ENCODE data around the gene UNC5C.

UNC5C gene

GRCh38 chr4:95472534-95472933 lies 76.2 kb downstream of the UNC5C start:
- Histone ChIP-seq H3K36me3 (ENCODE audit: control insufficient read depth in 1 of 2, insufficient read depth in 2 of 2, low read length in 2 of 2) (no peaks in the 10 kb centered on the region), H3K4me1 (ENCODE audit: control insufficient read depth in 1 of 2, insufficient read depth in 2 of 2, low read length in 2 of 2) (no peaks in the 10 kb centered on the region), H3K27ac (ENCODE audit: low read depth, low read length) (no peak overlapping the region), H3K9ac (ENCODE audit: low read depth in 1 of 2, low read length in 2 of 2) (no peak overlapping the region), H3K9me3 (ENCODE audit: control insufficient read depth in 1 of 2, low read length in 2 of 2) (peaks cover 0 to 4% of the 10 kb centered on the region in 2 donors), H3K4me3 (ENCODE audit: low read depth in 1 of 2, low read length in 2 of 2) (no peak overlapping the region), H3K27me3 (ENCODE audit: control insufficient read depth in 1 of 2, insufficient read depth in 2 of 2, low read length in 2 of 2) (no peaks in the 10 kb centered on the region)

GRCh38 chr4:95470622-95471021 lies 78.2 kb downstream of the UNC5C start:
- H3K4me1 ChIP-seq (ENCODE audit: control insufficient read depth in 1 of 2, insufficient read depth in 2 of 2, low read length in 2 of 2): no peaks in the 10 kb centered on the region
- no peak overlapping the region for H3K9ac ChIP-seq (ENCODE audit: low read depth in 1 of 2, low read length in 2 of 2)
- no peak overlapping the region for H3K27ac ChIP-seq (ENCODE audit: low read depth, low read length)
- peaks cover 0 to 4% of the 10 kb centered on the region in 2 donors for H3K9me3 ChIP-seq (ENCODE audit: control insufficient read depth in 1 of 2, low read length in 2 of 2)
- no peaks in the 10 kb centered on the region for H3K36me3 ChIP-seq (ENCODE audit: control insufficient read depth in 1 of 2, insufficient read depth in 2 of 2, low read length in 2 of 2)
- no peaks in the 10 kb centered on the region for H3K27me3 ChIP-seq (ENCODE audit: control insufficient read depth in 1 of 2, insufficient read depth in 2 of 2, low read length in 2 of 2)
- no peak overlapping the region for H3K4me3 ChIP-seq (ENCODE audit: low read depth in 1 of 2, low read length in 2 of 2)

DNA sequence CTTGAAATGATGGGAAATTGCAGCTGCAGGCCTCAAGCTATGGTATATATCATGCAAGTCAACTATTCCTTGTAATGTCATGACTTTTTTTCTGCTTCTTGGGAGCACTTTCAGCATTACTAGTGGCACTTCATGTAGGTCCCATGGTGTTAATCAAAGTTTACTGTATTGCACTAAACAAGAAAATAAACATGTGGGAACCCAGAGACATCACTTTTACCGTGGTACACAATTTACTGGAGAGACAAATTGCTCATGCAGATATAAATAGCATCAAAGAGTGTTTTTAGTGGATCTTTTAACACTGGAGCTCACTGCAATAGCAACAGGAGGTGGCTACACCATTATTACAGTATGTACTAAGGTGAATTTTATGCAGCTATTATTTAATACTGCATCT lies 79.2 kb downstream of the UNC5C start:
- Histone ChIP-seq H3K27ac (ENCODE audit: low read depth, low read length) (no peak overlapping the region), H3K27me3 (ENCODE audit: control insufficient read depth in 1 of 2, insufficient read depth in 2 of 2, low read length in 2 of 2) (no peaks in the 10 kb centered on the region)

GRCh38 chr4:95466791-95467190 lies 82.0 kb downstream of the UNC5C start:
- no peak overlapping the region for H3K27ac ChIP-seq (ENCODE audit: low read depth, low read length)

More for the DNA sequence above, 79.2 kb downstream of the UNC5C start:
- Histone ChIP-seq H3K9ac (ENCODE audit: low read depth in 1 of 2, low read length in 2 of 2) (no peak overlapping the region), H3K36me3 (ENCODE audit: control insufficient read depth in 1 of 2, insufficient read depth in 2 of 2, low read length in 2 of 2) (no peaks in the 10 kb centered on the region), H3K9me3 (ENCODE audit: control insufficient read depth in 1 of 2, low read length in 2 of 2) (peaks cover 0 to 4% of the 10 kb centered on the region in 2 donors), H3K4me3 (ENCODE audit: low read depth in 1 of 2, low read length in 2 of 2) (no peak overlapping the region), H3K4me1 (ENCODE audit: control insufficient read depth in 1 of 2, insufficient read depth in 2 of 2, low read length in 2 of 2) (no peaks in the 10 kb centered on the region)

DNA sequence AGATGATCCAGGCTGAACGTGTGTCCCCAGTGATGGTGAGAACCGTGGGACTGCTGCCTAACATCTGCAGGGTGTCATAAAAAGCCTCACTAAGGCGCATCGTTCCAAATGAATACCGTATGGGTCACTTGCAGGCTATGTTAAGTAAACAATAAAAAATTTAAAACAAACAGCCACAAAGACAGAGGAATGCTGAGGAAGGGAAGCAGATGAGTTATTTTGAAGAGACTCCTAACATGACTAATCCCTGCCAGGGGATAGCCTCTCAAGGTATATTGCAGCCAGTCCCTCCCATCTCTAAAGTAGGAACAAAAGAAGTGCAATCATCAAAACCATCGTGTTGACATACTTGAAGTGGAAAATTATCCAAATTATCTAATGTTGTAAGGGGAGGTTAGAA lies 83.8 kb downstream of the UNC5C start:
- H3K27ac ChIP-seq (ENCODE audit: low read depth, low read length): no peak overlapping the region

More at GRCh38 chr4:95466791-95467190, 82.0 kb downstream of the UNC5C start:
- no peaks in the 10 kb centered on the region for H3K4me1 ChIP-seq (ENCODE audit: control insufficient read depth in 1 of 2, insufficient read depth in 2 of 2, low read length in 2 of 2)
- no peaks in the 10 kb centered on the region for H3K27me3 ChIP-seq (ENCODE audit: control insufficient read depth in 1 of 2, insufficient read depth in 2 of 2, low read length in 2 of 2)
- no peak overlapping the region for H3K9ac ChIP-seq (ENCODE audit: low read depth in 1 of 2, low read length in 2 of 2)
- H3K4me3 ChIP-seq (ENCODE audit: low read depth in 1 of 2, low read length in 2 of 2): no peak overlapping the region
- H3K36me3 ChIP-seq (ENCODE audit: control insufficient read depth in 1 of 2, insufficient read depth in 2 of 2, low read length in 2 of 2): no peaks in the 10 kb centered on the region
- H3K9me3 ChIP-seq (ENCODE audit: control insufficient read depth in 1 of 2, low read length in 2 of 2): peaks cover 0 to 4% of the 10 kb centered on the region in 2 donors

GRCh38 chr4:95462921-95463320 lies 85.9 kb downstream of the UNC5C start:
- Histone ChIP-seq H3K9me3 (ENCODE audit: control insufficient read depth in 1 of 2, low read length in 2 of 2) (no peaks in the 10 kb centered on the region), H3K9ac (ENCODE audit: low read depth in 1 of 2, low read length in 2 of 2) (no peak overlapping the region), H3K4me3 (ENCODE audit: low read depth in 1 of 2, low read length in 2 of 2) (no peak overlapping the region), H3K4me1 (ENCODE audit: control insufficient read depth in 1 of 2, insufficient read depth in 2 of 2, low read length in 2 of 2) (no peaks in the 10 kb centered on the region), H3K36me3 (ENCODE audit: control insufficient read depth in 1 of 2, insufficient read depth in 2 of 2, low read length in 2 of 2) (no peaks in the 10 kb centered on the region), H3K27me3 (ENCODE audit: control insufficient read depth in 1 of 2, insufficient read depth in 2 of 2, low read length in 2 of 2) (no peaks in the 10 kb centered on the region), H3K27ac (ENCODE audit: low read depth, low read length) (no peak overlapping the region)

More for the DNA sequence above, 83.8 kb downstream of the UNC5C start:
- Histone ChIP-seq H3K4me1 (ENCODE audit: control insufficient read depth in 1 of 2, insufficient read depth in 2 of 2, low read length in 2 of 2) (no peaks in the 10 kb centered on the region), H3K36me3 (ENCODE audit: control insufficient read depth in 1 of 2, insufficient read depth in 2 of 2, low read length in 2 of 2) (no peaks in the 10 kb centered on the region), H3K9me3 (ENCODE audit: control insufficient read depth in 1 of 2, low read length in 2 of 2) (no peaks in the 10 kb centered on the region), H3K27me3 (ENCODE audit: control insufficient read depth in 1 of 2, insufficient read depth in 2 of 2, low read length in 2 of 2) (no peaks in the 10 kb centered on the region), H3K9ac (ENCODE audit: low read depth in 1 of 2, low read length in 2 of 2) (no peak overlapping the region), H3K4me3 (ENCODE audit: low read depth in 1 of 2, low read length in 2 of 2) (no peak overlapping the region)

DNA sequence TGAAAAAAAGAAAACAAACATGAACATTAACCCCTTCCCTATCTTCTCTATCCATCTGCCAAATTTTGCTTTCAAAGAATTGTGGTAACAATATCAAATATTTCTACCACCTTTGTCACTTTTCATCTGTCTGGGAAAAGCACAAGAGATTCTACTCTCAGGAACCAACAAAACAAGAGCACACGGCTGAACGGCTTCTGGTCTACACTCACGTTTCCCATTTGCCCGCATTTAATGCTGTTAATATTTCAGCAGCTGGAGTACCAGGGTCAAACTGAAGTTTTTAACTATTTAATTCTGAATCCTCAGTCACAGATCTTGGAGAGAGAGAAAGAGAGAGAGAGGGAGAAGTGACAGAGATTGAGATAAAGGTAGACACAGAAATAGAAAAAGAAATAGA lies 91.4 kb downstream of the UNC5C start:
- Histone ChIP-seq H3K9me3 (ENCODE audit: control insufficient read depth in 1 of 2, low read length in 2 of 2) (no peaks in the 10 kb centered on the region), H3K27ac (ENCODE audit: low read depth, low read length) (no peak overlapping the region), H3K36me3 (ENCODE audit: control insufficient read depth in 1 of 2, insufficient read depth in 2 of 2, low read length in 2 of 2) (no peaks in the 10 kb centered on the region), H3K4me3 (ENCODE audit: low read depth in 1 of 2, low read length in 2 of 2) (no peak overlapping the region), H3K4me1 (ENCODE audit: control insufficient read depth in 1 of 2, insufficient read depth in 2 of 2, low read length in 2 of 2) (no peaks in the 10 kb centered on the region), H3K27me3 (ENCODE audit: control insufficient read depth in 1 of 2, insufficient read depth in 2 of 2, low read length in 2 of 2) (no peaks in the 10 kb centered on the region), H3K9ac (ENCODE audit: low read depth in 1 of 2, low read length in 2 of 2) (no peak overlapping the region)

DNA sequence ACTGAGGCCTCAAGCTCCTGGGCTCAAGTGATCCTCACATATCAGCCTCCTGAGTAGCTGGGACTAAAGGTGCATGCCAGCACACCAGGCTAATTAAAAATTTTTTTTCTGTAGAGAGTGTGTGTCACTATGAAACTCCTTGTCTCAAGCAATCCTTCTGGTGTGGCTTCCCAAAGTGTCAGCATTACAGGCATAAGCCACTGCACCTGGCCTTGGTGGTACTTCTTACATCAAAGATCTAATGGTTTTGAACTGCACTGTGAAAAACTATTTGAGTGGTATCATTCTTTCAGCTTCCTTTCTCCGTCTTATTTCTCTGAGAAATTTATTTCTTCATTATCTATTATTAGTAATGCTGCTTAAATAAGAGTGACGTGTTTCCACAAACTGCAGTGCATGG lies 98.5 kb downstream of the UNC5C start:
- no peaks in the 10 kb centered on the region for H3K4me1 ChIP-seq (ENCODE audit: control insufficient read depth in 1 of 2, insufficient read depth in 2 of 2, low read length in 2 of 2)
- H3K27ac ChIP-seq (ENCODE audit: low read depth, low read length): no peak overlapping the region
- no peak overlapping the region for H3K4me3 ChIP-seq (ENCODE audit: low read depth in 1 of 2, low read length in 2 of 2)
- no peak overlapping the region for H3K9ac ChIP-seq (ENCODE audit: low read depth in 1 of 2, low read length in 2 of 2)
- no peaks in the 10 kb centered on the region for H3K36me3 ChIP-seq (ENCODE audit: control insufficient read depth in 1 of 2, insufficient read depth in 2 of 2, low read length in 2 of 2)
- no peaks in the 10 kb centered on the region for H3K27me3 ChIP-seq (ENCODE audit: control insufficient read depth in 1 of 2, insufficient read depth in 2 of 2, low read length in 2 of 2)
- no peaks in the 10 kb centered on the region for H3K9me3 ChIP-seq (ENCODE audit: control insufficient read depth in 1 of 2, low read length in 2 of 2)

DNA sequence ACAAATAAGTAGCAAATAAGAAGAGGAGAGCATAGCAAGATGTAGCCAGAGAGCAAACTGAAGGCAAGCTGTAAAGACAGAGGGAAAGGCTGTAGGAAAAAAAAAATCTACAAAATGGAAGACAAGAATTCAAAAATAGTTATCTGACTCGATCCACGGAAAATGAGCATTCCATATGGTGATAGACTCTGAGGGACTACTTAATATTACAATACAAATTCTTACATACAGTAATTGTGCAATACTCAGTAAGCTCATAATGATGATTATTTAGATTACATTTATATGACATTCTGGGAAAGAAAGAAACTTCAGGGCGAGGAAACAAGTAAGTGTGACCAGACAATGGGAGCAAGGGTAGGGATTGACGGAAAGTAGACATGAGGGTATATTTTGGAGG lies 102.6 kb downstream of the UNC5C start:
- Histone ChIP-seq H3K4me1 (ENCODE audit: control insufficient read depth in 1 of 2, insufficient read depth in 2 of 2, low read length in 2 of 2) (no peaks in the 10 kb centered on the region), H3K4me3 (ENCODE audit: low read depth in 1 of 2, low read length in 2 of 2) (no peak overlapping the region), H3K9me3 (ENCODE audit: control insufficient read depth in 1 of 2, low read length in 2 of 2) (no peaks in the 10 kb centered on the region), H3K27me3 (ENCODE audit: control insufficient read depth in 1 of 2, insufficient read depth in 2 of 2, low read length in 2 of 2) (no peaks in the 10 kb centered on the region), H3K27ac (ENCODE audit: low read depth, low read length) (no peak overlapping the region), H3K9ac (ENCODE audit: low read depth in 1 of 2, low read length in 2 of 2) (no peak overlapping the region), H3K36me3 (ENCODE audit: control insufficient read depth in 1 of 2, insufficient read depth in 2 of 2, low read length in 2 of 2) (no peaks in the 10 kb centered on the region)

DNA sequence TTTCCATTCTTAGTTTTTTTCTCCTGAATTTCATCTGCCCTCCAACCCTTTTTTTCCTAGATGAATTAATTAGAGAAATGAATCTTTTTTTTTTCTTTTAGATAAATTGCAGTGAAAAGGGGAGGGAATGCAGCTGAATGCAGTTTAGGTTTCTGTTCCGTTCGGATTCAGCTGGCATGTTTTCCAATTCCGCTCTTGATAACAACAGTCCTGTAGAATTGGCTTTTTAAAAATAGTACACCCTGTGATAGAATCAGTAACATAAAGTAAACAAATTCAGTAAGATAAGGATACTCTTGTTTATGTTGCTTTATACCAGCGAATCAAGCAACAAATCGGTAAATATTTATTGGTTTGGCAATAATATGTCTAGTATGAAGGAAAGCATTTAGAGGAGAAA lies 103.5 kb downstream of the UNC5C start:
- H3K27ac ChIP-seq (ENCODE audit: low read depth, low read length): no peak overlapping the region

DNA sequence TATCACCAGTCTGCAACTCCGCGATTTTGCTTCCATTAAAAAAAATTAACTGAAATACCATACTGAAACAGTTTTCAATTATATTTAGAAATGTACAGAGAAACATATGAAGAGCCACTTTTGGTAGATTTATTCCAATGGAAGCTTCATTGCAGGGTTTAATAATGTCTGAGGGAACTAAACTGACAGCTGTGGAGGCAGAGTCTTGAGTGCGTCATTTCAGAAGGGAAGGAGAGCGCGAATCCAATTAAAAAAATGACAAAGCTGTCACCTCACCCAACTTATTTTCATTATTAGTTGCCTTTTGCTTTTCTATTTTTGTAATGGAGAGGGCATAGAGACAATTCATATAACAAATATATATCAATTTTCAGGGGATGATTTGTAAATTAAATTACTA lies 104.0 kb downstream of the UNC5C start:
- no peaks in the 10 kb centered on the region for H3K4me1 ChIP-seq (ENCODE audit: control insufficient read depth in 1 of 2, insufficient read depth in 2 of 2, low read length in 2 of 2)
- no peak overlapping the region for H3K27ac ChIP-seq (ENCODE audit: low read depth, low read length)
- no peak overlapping the region for H3K4me3 ChIP-seq (ENCODE audit: low read depth in 1 of 2, low read length in 2 of 2)
- no peak overlapping the region for H3K9ac ChIP-seq (ENCODE audit: low read depth in 1 of 2, low read length in 2 of 2)
- H3K36me3 ChIP-seq (ENCODE audit: control insufficient read depth in 1 of 2, insufficient read depth in 2 of 2, low read length in 2 of 2): no peaks in the 10 kb centered on the region
- H3K9me3 ChIP-seq (ENCODE audit: control insufficient read depth in 1 of 2, low read length in 2 of 2): no peaks in the 10 kb centered on the region
- no peaks in the 10 kb centered on the region for H3K27me3 ChIP-seq (ENCODE audit: control insufficient read depth in 1 of 2, insufficient read depth in 2 of 2, low read length in 2 of 2)

More for the DNA sequence above, 103.5 kb downstream of the UNC5C start:
- no peaks in the 10 kb centered on the region for H3K4me1 ChIP-seq (ENCODE audit: control insufficient read depth in 1 of 2, insufficient read depth in 2 of 2, low read length in 2 of 2)
- H3K27me3 ChIP-seq (ENCODE audit: control insufficient read depth in 1 of 2, insufficient read depth in 2 of 2, low read length in 2 of 2): no peaks in the 10 kb centered on the region
- H3K9me3 ChIP-seq (ENCODE audit: control insufficient read depth in 1 of 2, low read length in 2 of 2): no peaks in the 10 kb centered on the region
- no peak overlapping the region for H3K4me3 ChIP-seq (ENCODE audit: low read depth in 1 of 2, low read length in 2 of 2)
- no peaks in the 10 kb centered on the region for H3K36me3 ChIP-seq (ENCODE audit: control insufficient read depth in 1 of 2, insufficient read depth in 2 of 2, low read length in 2 of 2)
- no peak overlapping the region for H3K9ac ChIP-seq (ENCODE audit: low read depth in 1 of 2, low read length in 2 of 2)

Data from duodenal mucosa (tissue), 2 donors.